ENCODE results near the gene R3HDML. TPM values are rescaled to one million over a fixed set of nuclear protein-coding genes. Genes with fewer than 3 reads are reported as not detected.

Gene R3HDML
- total RNA-seq, 4 donors from 2014 or later: not detected

DNA sequence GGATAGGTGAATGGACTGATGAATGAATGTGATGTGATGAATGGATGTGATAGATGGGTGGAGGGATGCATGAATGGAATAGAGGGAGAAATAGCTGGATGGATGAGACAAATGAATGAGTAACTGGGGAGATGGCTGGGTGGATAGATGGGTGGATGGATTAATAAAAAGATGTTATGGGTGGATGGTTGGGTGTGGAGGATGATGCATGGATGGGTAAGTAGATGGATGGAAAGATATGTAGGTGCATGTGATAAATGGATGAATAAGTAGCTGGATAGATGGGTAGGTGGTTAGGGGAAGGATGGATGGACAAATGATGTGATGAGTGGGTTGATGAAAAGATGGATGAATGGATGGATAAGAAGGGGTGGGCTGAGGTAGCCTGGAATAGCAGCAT is 23.4 kb downstream of the R3HDML start:
- Histone ChIP-seq H3K36me3 (no peaks in the 10 kb centered on the region), H3K9me3 (no peaks in the 10 kb centered on the region), H3K4me3 (no peak overlapping the region), H3K27ac (no peak overlapping the region), H3K4me1 (peaks cover 0 to 17% (median 0%) of the 10 kb centered on the region in 4 donors), H3K27me3 (no peaks in the 10 kb centered on the region)
- DNase-seq: no peak
- TF ChIP-seq, protein P1, sequence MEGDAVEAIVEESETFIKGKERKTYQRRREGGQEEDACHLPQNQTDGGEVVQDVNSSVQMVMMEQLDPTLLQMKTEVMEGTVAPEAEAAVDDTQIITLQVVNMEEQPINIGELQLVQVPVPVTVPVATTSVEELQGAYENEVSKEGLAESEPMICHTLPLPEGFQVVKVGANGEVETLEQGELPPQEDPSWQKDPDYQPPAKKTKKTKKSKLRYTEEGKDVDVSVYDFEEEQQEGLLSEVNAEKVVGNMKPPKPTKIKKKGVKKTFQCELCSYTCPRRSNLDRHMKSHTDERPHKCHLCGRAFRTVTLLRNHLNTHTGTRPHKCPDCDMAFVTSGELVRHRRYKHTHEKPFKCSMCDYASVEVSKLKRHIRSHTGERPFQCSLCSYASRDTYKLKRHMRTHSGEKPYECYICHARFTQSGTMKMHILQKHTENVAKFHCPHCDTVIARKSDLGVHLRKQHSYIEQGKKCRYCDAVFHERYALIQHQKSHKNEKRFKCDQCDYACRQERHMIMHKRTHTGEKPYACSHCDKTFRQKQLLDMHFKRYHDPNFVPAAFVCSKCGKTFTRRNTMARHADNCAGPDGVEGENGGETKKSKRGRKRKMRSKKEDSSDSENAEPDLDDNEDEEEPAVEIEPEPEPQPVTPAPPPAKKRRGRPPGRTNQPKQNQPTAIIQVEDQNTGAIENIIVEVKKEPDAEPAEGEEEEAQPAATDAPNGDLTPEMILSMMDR (IDR thresholded peaks at IDR 0.05): no peak
- TF ChIP-seq POLR2A (IDR thresholded peaks at IDR 0.05): no peak

DNA sequence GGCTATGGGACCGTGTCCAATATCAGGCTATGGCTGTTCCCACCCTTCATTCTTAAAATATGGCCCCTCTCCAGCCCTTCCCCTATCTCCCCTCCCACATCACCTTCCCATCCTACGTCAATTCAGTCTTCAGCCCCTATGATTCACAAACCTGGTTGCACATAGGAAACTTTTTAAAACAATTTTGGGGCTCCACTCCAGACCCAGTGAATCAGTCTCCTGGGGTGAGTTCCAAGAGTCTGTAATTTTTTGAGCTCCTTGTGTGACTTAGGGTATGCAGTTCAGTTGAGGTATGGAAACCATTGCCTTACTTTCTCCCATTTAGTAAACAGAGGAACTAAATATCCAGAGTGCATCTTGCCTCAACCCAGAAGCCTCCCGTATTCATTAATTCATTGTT is 24.2 kb downstream of the R3HDML start:
- no peak for TF ChIP-seq POLR2A (IDR thresholded peaks at IDR 0.05)
- TF ChIP-seq, protein P1 (IDR thresholded peaks at IDR 0.05): no peak
- no peaks in the 10 kb centered on the region for H3K9me3 ChIP-seq
- no peak overlapping the region for H3K27ac ChIP-seq

DNA sequence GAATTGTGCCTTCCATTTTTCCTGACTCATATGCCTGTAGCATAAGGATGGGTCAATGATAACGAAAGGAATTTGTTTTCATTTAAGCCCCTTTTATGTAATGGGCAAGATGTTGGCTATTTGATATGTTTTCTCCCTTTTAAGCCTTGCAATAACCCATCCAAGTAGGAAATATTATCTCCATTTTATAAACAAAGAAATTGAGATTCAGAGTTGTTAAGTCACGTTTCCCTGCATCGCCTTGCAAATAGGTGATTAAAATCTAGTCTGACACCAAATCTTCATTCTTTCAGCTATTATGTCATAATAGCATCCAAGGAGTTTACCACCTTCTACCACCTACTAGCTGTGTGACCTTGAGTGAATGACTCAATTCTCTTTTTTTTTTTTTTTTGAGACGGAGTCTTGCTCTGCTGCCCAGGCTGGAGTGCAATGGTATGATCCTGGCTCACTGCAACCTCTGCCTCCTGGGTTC is 25.7 kb downstream of the R3HDML start:
- no peak for DNase-seq
- Histone ChIP-seq H3K4me1 (peaks cover 0 to 11% (median 0%) of the 10 kb centered on the region in 4 donors), H3K9me3 (no peaks in the 10 kb centered on the region), H3K36me3 (no peaks in the 10 kb centered on the region), H3K4me3 (no peak overlapping the region), H3K27me3 (no peaks in the 10 kb centered on the region), H3K27ac (no peak overlapping the region)
- TF ChIP-seq POLR2A (IDR thresholded peaks at IDR 0.05): no peak
- TF ChIP-seq, protein P1 (IDR thresholded peaks at IDR 0.05): no peak

More for the DNA sequence above, 24.2 kb downstream of the R3HDML start:
- DNase-seq: no peak
- no peaks in the 10 kb centered on the region for H3K27me3 ChIP-seq
- H3K4me1 ChIP-seq: peaks cover 0 to 17% (median 0%) of the 10 kb centered on the region in 4 donors
- no peak overlapping the region for H3K4me3 ChIP-seq
- H3K36me3 ChIP-seq: no peaks in the 10 kb centered on the region

DNA sequence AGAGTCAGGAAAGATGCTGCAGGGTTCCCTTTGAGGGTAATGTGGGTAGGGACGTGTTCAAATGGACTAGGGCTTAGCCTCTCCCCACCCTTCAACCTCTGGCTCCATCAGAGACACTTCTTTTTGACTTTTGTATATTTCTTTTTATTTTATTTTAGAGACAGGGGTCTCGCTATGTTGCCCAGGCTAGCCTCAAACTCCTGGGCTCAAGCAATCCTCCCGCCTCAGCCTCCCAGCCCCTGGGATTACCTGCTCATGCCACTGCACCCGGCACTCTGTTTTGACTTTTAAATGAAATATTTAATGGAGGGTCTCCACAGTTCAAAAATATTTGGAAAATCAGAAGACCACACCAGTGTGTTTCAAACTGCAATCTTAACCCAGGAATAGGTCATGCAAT is 27.2 kb downstream of the R3HDML start:
- no peak for TF ChIP-seq POLR2A (IDR thresholded peaks at IDR 0.05)
- TF ChIP-seq, protein P1 (IDR thresholded peaks at IDR 0.05): no peak
- Histone ChIP-seq H3K4me1 (no peaks in the 10 kb centered on the region), H3K36me3 (no peaks in the 10 kb centered on the region), H3K9me3 (no peaks in the 10 kb centered on the region), H3K27ac (no peak overlapping the region), H3K27me3 (no peaks in the 10 kb centered on the region), H3K4me3 (no peak overlapping the region)
- no peak for DNase-seq

DNA sequence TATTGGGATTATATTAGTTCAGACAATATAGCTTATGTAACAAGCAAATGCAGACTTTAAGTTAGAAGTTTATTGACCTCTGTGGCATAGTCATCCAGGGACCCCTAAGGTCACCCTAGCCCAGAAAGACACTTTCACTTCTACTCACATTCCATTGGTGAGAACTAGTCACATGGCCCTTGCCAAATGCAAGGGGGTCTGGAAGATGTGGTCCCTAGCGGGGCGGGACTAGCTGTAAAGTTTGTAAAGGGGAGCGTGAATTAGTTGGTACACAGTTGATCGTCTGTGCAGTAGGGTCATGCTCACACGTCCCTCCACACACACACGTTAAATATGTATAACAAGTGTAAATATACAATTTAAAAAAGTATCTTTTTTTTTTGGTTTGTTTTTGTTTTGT is 27.9 kb downstream of the R3HDML start:
- TF ChIP-seq, protein P1 (IDR thresholded peaks at IDR 0.05): no peak
- no peak for TF ChIP-seq POLR2A (IDR thresholded peaks at IDR 0.05)

DNA sequence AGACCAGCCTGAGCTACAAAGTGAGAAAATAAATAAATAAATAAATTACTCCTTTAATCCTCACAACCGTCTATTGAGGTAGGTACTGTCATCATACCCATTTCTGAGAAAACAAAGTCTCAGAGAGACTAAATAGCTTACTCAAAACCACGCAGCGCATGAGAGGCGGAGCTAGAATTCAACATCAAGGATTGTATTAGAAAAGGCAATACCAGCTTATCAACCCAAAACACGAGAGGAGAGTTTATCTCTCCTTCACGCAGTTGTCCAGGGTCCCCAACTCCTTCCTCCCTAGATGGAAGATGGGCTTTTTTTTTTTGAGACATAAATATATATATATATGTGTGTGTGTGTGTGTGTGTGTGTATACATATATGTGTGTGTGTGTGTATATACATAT is 30.9 kb downstream of the R3HDML start:
- TF ChIP-seq, protein P1 (IDR thresholded peaks at IDR 0.05): no peak
- no peak for TF ChIP-seq POLR2A (IDR thresholded peaks at IDR 0.05)
- no peak overlapping the region for H3K4me3 ChIP-seq
- no peak overlapping the region for H3K27ac ChIP-seq
- no peak for DNase-seq
- H3K27me3 ChIP-seq: no peaks in the 10 kb centered on the region
- no peaks in the 10 kb centered on the region for H3K9me3 ChIP-seq
- peaks cover 0 to 23% (median 0%) of the 10 kb centered on the region in 4 donors for H3K4me1 ChIP-seq
- no peaks in the 10 kb centered on the region for H3K36me3 ChIP-seq

More for the DNA sequence above, 27.9 kb downstream of the R3HDML start:
- H3K4me1 ChIP-seq: peaks cover 0 to 6% (median 0%) of the 10 kb centered on the region in 4 donors
- no peak for DNase-seq
- no peaks in the 10 kb centered on the region for H3K27me3 ChIP-seq
- no peaks in the 10 kb centered on the region for H3K36me3 ChIP-seq
- H3K9me3 ChIP-seq: no peaks in the 10 kb centered on the region
- H3K27ac ChIP-seq: no peak overlapping the region
- H3K4me3 ChIP-seq: no peak overlapping the region

Measured in Peyer's patch (tissue), 4 donors.